ENCODE measurements around the gene GALR1.
"Not testable (repeated sequence)": the region's sequence is repeated elsewhere in the genome, so short reads cannot be mapped to it uniquely, and the experiment has no call there.

Gene GALR1

DNA sequence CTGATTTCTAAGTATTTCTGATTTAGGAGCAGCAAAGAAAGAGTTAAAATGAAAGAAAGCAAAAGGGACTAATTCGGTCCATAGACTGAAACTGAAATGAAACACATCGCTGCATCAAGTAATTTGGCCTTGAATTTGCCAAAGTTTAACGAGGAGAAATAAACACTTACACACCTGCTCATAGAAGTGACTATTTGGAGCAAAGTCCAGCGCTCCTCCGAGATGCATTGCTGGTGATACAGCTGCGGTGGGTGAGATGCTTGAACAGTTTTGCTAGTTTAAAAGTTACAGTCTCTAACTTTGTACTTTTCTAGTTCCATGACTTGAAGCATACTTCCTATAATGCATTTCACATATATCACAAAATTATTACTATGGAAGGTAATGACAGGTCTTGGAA, 18.3 kb downstream of the GALR1 start:
- TF ChIP-seq, protein P1, sequence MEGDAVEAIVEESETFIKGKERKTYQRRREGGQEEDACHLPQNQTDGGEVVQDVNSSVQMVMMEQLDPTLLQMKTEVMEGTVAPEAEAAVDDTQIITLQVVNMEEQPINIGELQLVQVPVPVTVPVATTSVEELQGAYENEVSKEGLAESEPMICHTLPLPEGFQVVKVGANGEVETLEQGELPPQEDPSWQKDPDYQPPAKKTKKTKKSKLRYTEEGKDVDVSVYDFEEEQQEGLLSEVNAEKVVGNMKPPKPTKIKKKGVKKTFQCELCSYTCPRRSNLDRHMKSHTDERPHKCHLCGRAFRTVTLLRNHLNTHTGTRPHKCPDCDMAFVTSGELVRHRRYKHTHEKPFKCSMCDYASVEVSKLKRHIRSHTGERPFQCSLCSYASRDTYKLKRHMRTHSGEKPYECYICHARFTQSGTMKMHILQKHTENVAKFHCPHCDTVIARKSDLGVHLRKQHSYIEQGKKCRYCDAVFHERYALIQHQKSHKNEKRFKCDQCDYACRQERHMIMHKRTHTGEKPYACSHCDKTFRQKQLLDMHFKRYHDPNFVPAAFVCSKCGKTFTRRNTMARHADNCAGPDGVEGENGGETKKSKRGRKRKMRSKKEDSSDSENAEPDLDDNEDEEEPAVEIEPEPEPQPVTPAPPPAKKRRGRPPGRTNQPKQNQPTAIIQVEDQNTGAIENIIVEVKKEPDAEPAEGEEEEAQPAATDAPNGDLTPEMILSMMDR (IDR thresholded peaks at IDR 0.05; ENCODE audit: unreplicated experiment in 3 of 3): no peak
- H3K27ac Mint-ChIP-seq: peak overlapping the region; percentile 1 to 71 (median 29)
- no peak overlapping the region for H3K4me3 Mint-ChIP-seq
- peaks cover 6% of the 10 kb centered on the region for H3K4me1 Mint-ChIP-seq
- H3K9me3 Mint-ChIP-seq: no peaks in the 10 kb centered on the region
- H3K27me3 Mint-ChIP-seq (ENCODE audit: low read depth): peaks cover 35% of the 10 kb centered on the region
- no peaks in the 10 kb centered on the region for H3K36me3 Mint-ChIP-seq (ENCODE audit: low read depth)

DNA sequence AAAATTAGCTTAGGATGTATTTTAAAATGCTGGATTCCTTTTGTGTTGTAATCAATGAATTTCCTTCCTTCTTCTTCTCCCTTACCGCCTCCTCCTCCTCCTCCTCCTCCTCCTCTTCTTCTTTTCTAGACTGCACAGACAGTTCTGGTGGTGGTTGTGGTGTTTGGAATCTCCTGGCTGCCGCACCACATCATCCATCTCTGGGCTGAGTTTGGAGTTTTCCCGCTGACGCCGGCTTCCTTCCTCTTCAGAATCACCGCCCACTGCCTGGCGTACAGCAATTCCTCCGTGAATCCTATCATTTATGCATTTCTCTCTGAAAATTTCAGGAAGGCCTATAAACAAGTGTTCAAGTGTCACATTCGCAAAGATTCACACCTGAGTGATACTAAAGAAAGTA, 18.8 kb downstream of the GALR1 start:
- H3K27me3 Mint-ChIP-seq (ENCODE audit: low read depth): peaks cover 36% of the 10 kb centered on the region
- H3K27ac Mint-ChIP-seq: peak overlapping the region; percentile 1 to 71 (median 3)
- H3K4me1 Mint-ChIP-seq: peaks cover 6% of the 10 kb centered on the region
- TF ChIP-seq, protein P1 (IDR thresholded peaks at IDR 0.05; ENCODE audit: unreplicated experiment in 3 of 3): no peak
- H3K4me3 Mint-ChIP-seq: no peak overlapping the region
- no peaks in the 10 kb centered on the region for H3K9me3 Mint-ChIP-seq
- no peaks in the 10 kb centered on the region for H3K36me3 Mint-ChIP-seq (ENCODE audit: low read depth)

DNA sequence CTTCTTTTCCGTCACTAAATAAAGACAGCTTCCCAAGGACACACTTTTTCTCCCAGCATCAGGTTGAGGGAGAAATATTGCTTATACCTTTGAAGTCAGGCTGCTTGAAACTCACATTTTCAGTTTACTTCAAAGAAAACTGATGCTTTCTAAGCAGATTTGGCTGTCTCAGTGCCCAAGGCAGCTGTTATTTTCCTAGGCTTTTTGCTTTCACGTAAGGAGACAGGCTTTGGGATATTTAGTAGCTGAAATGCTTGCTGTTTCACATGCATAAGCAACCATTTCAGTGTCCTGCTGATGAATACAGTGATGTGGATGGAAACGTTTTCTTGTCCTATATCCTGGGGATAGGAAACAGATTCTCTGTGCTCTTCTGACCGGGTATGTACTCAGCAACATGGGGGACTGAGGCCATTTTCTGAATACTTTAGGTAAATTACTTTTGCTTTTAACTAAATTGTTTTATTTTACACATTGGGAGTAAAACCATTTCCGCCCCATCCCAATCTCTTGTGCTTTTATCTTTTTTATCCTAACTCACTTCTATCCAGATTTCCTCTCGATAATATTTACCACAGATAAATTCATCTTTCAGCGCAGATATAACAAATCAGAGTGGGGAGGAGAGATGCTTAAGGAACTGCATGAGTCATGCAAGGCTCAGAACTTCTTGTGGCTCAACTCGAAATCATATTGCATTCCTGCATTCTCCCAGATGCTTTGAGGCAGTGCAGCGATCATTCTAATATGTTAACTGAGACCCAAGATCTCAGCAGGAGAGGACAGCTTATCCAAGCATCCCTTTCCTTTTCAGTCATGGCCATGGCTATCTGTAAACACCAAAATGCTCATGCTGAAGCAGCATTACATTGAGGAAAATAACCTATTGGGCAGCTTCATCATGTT, 22.2 kb downstream of the GALR1 start:
- Mint-ChIP-seq H3K9me3 (peaks cover 6% of the 10 kb centered on the region), H3K27me3 (ENCODE audit: low read depth) (peaks cover 30% of the 10 kb centered on the region), H3K27ac (peak overlapping the region in 1 of 3 experiments; percentile 1), H3K4me3 (no peak overlapping the region), H3K4me1 (peaks cover 6% of the 10 kb centered on the region), H3K36me3 (ENCODE audit: low read depth) (no peaks in the 10 kb centered on the region)
- TF ChIP-seq, protein P1 (IDR thresholded peaks at IDR 0.05; ENCODE audit: unreplicated experiment in 3 of 3): no peak

DNA sequence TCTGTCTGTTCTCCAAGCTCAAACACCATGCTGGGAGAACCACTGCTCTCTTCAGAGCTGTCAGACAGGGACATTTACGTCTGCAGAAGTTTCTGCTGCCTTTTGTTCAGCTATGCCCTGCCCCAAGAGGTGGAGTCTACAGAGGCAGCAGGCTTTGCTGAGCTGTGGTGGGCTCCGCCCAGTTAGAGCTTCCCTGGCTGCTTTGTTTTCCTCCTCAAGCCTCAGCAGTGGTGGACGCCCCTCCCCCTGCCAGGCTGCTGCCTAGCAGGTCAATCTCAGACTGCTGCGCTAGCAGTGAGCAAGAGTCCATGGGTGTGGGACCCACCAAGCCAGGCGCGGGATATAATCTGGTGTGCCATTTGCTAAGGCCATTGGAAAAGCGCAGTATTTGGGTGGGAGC, 41.2 kb downstream of the GALR1 start:
- H3K9me3 Mint-ChIP-seq: peaks cover 25% of the 10 kb centered on the region
- not testable (repeated sequence) for H3K27me3 Mint-ChIP-seq (ENCODE audit: low read depth)

DNA sequence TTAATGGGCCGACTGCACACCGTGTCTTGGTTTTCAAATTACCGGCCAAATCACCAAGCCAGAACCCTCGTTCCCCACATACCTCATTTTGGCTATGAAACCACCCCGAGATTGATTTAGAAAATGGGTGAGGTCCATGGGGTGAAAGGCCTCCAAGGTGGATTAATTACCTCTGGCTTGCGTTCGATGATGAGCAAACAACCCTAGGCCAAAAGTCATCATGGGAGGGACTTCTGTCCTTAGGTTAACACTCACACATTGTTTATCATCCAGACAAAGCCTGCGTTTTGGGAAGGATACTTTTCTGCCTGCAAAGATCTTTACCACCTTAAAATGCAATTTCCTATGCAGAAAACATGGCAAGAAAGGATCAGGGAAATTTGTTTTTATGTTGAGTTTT, 48.5 kb downstream of the GALR1 start:
- Mint-ChIP-seq H3K4me1 (no peaks in the 10 kb centered on the region), H3K4me3 (no peak overlapping the region), H3K27ac (no peak overlapping the region), H3K36me3 (ENCODE audit: low read depth) (no peaks in the 10 kb centered on the region), H3K9me3 (no peaks in the 10 kb centered on the region), H3K27me3 (ENCODE audit: low read depth) (peaks cover 8% of the 10 kb centered on the region)
- TF ChIP-seq, protein P1 (IDR thresholded peaks at IDR 0.05; ENCODE audit: unreplicated experiment in 3 of 3): no peak

More for the DNA sequence above, 41.2 kb downstream of the GALR1 start:
- H3K36me3 Mint-ChIP-seq (ENCODE audit: low read depth); H3K4me3 Mint-ChIP-seq; H3K4me1 Mint-ChIP-seq; H3K27ac Mint-ChIP-seq: not testable (repeated sequence)

DNA sequence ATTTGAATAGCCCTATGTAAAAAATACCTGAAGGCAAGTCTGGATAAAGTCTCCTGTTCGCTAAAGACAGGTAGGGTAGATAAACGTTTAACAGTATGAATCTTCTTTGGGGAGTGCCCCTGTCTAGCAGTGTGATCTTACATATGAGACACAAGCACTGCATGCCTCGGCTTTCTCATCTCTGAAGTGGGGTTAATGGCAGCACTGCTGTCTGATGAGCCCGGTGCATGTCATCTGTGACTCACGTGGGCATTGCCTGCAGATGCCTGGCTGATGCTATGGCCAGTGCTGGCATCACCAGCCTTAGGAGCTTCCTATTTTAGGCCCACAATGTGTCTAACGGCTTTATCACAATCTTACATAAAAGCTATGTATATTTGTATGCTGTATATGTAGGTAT, 50.1 kb downstream of the GALR1 start:
- Mint-ChIP-seq H3K4me3 (no peak overlapping the region), H3K4me1 (no peaks in the 10 kb centered on the region), H3K27me3 (ENCODE audit: low read depth) (peaks cover 8% of the 10 kb centered on the region), H3K27ac (no peak overlapping the region), H3K9me3 (no peaks in the 10 kb centered on the region), H3K36me3 (ENCODE audit: low read depth) (no peaks in the 10 kb centered on the region)
- TF ChIP-seq, protein P1 (IDR thresholded peaks at IDR 0.05; ENCODE audit: unreplicated experiment in 3 of 3): no peak

All from nephron (organoid).